MM.1S (cell line): ENCODE results near the gene ADGRL3.

Experiments used
- EZH2 ChIP-seq: fragments of 300-600 bp; sonication (generic); optimal IDR thresholded peaks from 2 replicates; pipeline ENCODE3; 2017; ENCODE audit warnings: low read depth, mild to moderate bottlenecking, antibody characterized with exemption, low read length, mixed read lengths
- EZH2phosphoT487 ChIP-seq: fragments of 300-600 bp; sonication (generic); IDR thresholded peaks from 2 replicates; pipeline ENCODE4 v1.6.1; 2018; ENCODE audit warnings: antibody characterized with exemption, low read length
- TF ChIP-seq, protein P1 (sequence below): fragments of 300-600 bp; sonication (generic); IDR thresholded peaks from 2 replicates; pipeline ENCODE4 v1.5.1; 2016; ENCODE audit warnings: antibody characterized with exemption, low read length, mixed read lengths

DNA sequence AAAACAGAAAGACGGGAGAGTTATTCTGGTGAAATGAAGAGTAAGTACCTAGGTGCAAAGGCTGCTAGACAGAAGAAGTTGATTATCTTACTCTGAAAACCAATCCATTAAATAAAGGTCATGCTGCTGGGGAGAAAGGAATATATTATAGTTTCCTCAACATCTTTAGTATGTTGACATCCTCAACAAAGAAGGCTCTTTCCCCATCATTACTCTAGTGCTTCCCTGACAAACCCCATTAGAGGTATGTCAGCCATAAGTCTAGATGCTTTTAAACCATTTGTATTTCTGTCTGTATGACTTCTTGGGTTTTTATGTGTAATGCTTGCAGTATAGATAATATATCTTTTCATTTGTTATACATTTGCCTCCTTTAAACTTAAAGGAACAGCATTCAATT, 75.9 kb downstream of the ADGRL3 start:
- TF ChIP-seq, protein P1, sequence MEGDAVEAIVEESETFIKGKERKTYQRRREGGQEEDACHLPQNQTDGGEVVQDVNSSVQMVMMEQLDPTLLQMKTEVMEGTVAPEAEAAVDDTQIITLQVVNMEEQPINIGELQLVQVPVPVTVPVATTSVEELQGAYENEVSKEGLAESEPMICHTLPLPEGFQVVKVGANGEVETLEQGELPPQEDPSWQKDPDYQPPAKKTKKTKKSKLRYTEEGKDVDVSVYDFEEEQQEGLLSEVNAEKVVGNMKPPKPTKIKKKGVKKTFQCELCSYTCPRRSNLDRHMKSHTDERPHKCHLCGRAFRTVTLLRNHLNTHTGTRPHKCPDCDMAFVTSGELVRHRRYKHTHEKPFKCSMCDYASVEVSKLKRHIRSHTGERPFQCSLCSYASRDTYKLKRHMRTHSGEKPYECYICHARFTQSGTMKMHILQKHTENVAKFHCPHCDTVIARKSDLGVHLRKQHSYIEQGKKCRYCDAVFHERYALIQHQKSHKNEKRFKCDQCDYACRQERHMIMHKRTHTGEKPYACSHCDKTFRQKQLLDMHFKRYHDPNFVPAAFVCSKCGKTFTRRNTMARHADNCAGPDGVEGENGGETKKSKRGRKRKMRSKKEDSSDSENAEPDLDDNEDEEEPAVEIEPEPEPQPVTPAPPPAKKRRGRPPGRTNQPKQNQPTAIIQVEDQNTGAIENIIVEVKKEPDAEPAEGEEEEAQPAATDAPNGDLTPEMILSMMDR = no peak
- TF ChIP-seq EZH2 (no peak), EZH2phosphoT487 (no peak)
